A549 (cell line): ENCODE results near the gene SPOCK2. TPM values are rescaled to one million over a fixed set of nuclear protein-coding genes. Genes with fewer than 3 reads are reported as not detected.
A peak's percentile ranks its signal among the peaks of the same experiment; 100 is the strongest.

ENCODE experiments used
- ATAC-seq, 2 experiments: fragments of 200-7000 bp in 1 of 2; fragments of >200 bp in 1 of 2; cut with Nextera tagmentation in 1 of 2; cut with Tn5 transposase in 1 of 2; 3 replicates each; pipeline versions ENCODE4 v1.8.0 to v1.9.1; 2018 to 2020; ENCODE audit warnings: mild to moderate bottlenecking in 1 of 2, moderate library complexity in 1 of 2
- CTCF ChIA-PET: fragments of 300-600 bp; sonication (Branson Sonifier 250); formaldehyde crosslinking; extraction: SDS; loops from one replicate; lab custom pipeline; 2021; ENCODE audit warnings: antibody characterized with exemption, inconsistent platforms; lab: Yijun Ruan, JAX
- POLR2A ChIA-PET: fragments of 350-600 bp; formaldehyde crosslinking; extraction: SDS; loops from one replicate; lab custom pipeline; 2021; ENCODE audit warnings: antibody characterized with exemption, inconsistent platforms; lab: Yijun Ruan, JAX
- DNase-seq, 2 experiments: peaks; one replicate each; pipeline versions ENCODE4 v3.0.0 to v3.0.0-alpha.2; 2011 to 2016; ENCODE audit warnings: low read depth in 1 of 2, low spot score in 1 of 2
- FAIRE-seq: peaks from 2 replicates; lab custom pipeline; 2011; peaks lifted over from hg19 to GRCh38; lab: Jason Lieb, UNC
- H3K27ac ChIP-seq, 2 experiments: fragments of >200 bp; sonication (Bioruptor Twin); formaldehyde crosslinking; 3 replicates each; pipeline ENCODE4 v1.5.1; 2016 to 2017
- H3K4me1 ChIP-seq: fragments of >200 bp; sonication (Bioruptor Twin); formaldehyde crosslinking; 3 replicates; pipeline ENCODE4 v1.6.1; 2016
- H3K4me2 ChIP-seq: fragments of >200 bp; sonication (Bioruptor Twin); formaldehyde crosslinking; 3 replicates; pipeline ENCODE4 v1.6.1; 2016
- H3K4me3 ChIP-seq: fragments of >200 bp; sonication (Bioruptor Twin); formaldehyde crosslinking; 3 replicates; pipeline ENCODE4 v1.5.1; 2016
- H3K9me3 ChIP-seq: fragments of >200 bp; sonication (Bioruptor Twin); formaldehyde crosslinking; 3 replicates; pipeline ENCODE4 v1.6.1; 2016
- CBX2 ChIP-seq: fragments of 200-600 bp; sonication (generic); IDR thresholded peaks from 2 replicates; pipeline ENCODE4 v1.6.1; 2016; ENCODE audit warnings: low read depth, mild to moderate bottlenecking, borderline replicate concordance
- CBX8 ChIP-seq: fragments of 200-600 bp; sonication (generic); IDR thresholded peaks from 2 replicates; pipeline ENCODE4 v1.6.1; 2016
- CEBPB ChIP-seq, 2 experiments: fragments of >200 bp in 1 of 2; sonication (Bioruptor Twin) in 1 of 2; formaldehyde crosslinking in 1 of 2; IDR thresholded peaks; 2 replicates each; pipeline ENCODE4 v1.6.1; 2012 to 2016
- CHD4 ChIP-seq: fragments of 200-600 bp; sonication (generic); IDR thresholded peaks from 2 replicates; pipeline ENCODE4 v1.6.1; 2016; ENCODE audit warnings: antibody characterized with exemption, mild to moderate bottlenecking, borderline replicate concordance
- CTCF ChIP-seq: fragments of >200 bp; sonication (Bioruptor Twin); formaldehyde crosslinking; IDR thresholded peaks from 3 replicates; pipeline ENCODE4 v1.5.1; 2016
- EHMT2 ChIP-seq: fragments of 200-600 bp; sonication (generic); IDR thresholded peaks from 2 replicates; pipeline ENCODE4 v1.6.1; 2016; ENCODE audit warnings: antibody characterized with exemption, low read depth, mild to moderate bottlenecking, moderate library complexity
- FOSB ChIP-seq: fragments of 250-450 bp; sonication (Bioruptor Pico); IDR thresholded peaks from 2 replicates; pipeline ENCODE4 v1.5.0; 2020; ENCODE audit warnings: mild to moderate bottlenecking, moderate library complexity
- FOSL2 ChIP-seq, 2 experiments: fragments of 450-650 bp in 1 of 2; fragments of >200 bp in 1 of 2; sonication (Bioruptor Twin) in 1 of 2; formaldehyde crosslinking; IDR thresholded peaks; 2 replicates each; pipeline versions ENCODE4 v1.5.0 to v1.6.1; 2016 to 2020; ENCODE audit warnings: mild to moderate bottlenecking in 1 of 2, moderate library complexity in 1 of 2
- FOXS1 ChIP-seq: fragments of 250-450 bp; sonication (Bioruptor Pico); IDR thresholded peaks from 2 replicates; pipeline ENCODE4 v1.5.0; 2020; ENCODE audit warnings: mild to moderate bottlenecking, moderate library complexity
- HES2 ChIP-seq: fragments of >200 bp; sonication (Bioruptor Twin); formaldehyde crosslinking; IDR thresholded peaks from 2 replicates; pipeline ENCODE4 v1.6.1; 2016
- JUN ChIP-seq, 2 experiments: fragments of >200 bp; sonication (Bioruptor Twin); formaldehyde crosslinking; IDR thresholded peaks; 2 replicates in 1 of 2; 3 replicates in 1 of 2; pipeline ENCODE4 v1.6.1; 2016 to 2017
- JUNB ChIP-seq: fragments of >200 bp; sonication (Bioruptor Twin); formaldehyde crosslinking; IDR thresholded peaks from 2 replicates; pipeline ENCODE4 v1.6.1; 2016
- KDM5A ChIP-seq: fragments of 200-600 bp; sonication (generic); IDR thresholded peaks from 2 replicates; pipeline ENCODE4 v1.6.1; 2016; ENCODE audit warnings: antibody characterized with exemption, mild to moderate bottlenecking
- MAFK ChIP-seq: fragments of 450-650 bp; IDR thresholded peaks from 2 replicates; pipeline ENCODE4 v1.6.1; 2014; ENCODE audit not compliant: partially characterized antibody
- NPAS2 ChIP-seq: fragments of 250-450 bp; sonication (Bioruptor Pico); IDR thresholded peaks from 2 replicates; pipeline ENCODE4 v1.8.0; 2022; ENCODE audit warnings: mild to moderate bottlenecking, moderate library complexity, borderline replicate concordance
- POLR2A ChIP-seq: IDR thresholded peaks from 2 replicates; pipeline ENCODE4 v1.6.1; 2012; ENCODE audit warnings: mild to moderate bottlenecking, low read length
- RAD21 ChIP-seq, 2 experiments: fragments of >200 bp in 1 of 2; sonication (Bioruptor Twin) in 1 of 2; formaldehyde crosslinking in 1 of 2; IDR thresholded peaks in 1 of 2; conservative IDR thresholded peaks in 1 of 2; 2 replicates in 1 of 2; 3 replicates in 1 of 2; pipeline ENCODE4 v1.6.1; 2012 to 2018; ENCODE audit warnings: inconsistent platforms in 1 of 2
- RARB ChIP-seq: fragments of 250-450 bp; sonication (Bioruptor Pico); IDR thresholded peaks from 2 replicates; pipeline ENCODE4 v1.8.0; 2021; ENCODE audit warnings: mild to moderate bottlenecking, moderate library complexity
- RCOR1 ChIP-seq: fragments of 150-350 bp; IDR thresholded peaks from 2 replicates; pipeline ENCODE4 v1.6.1; 2014; ENCODE audit warnings: antibody characterized with exemption, low read length, low read depth
- RNF2 ChIP-seq: fragments of 200-600 bp; sonication (generic); IDR thresholded peaks from 2 replicates; pipeline ENCODE4 v1.6.1; 2016; ENCODE audit warnings: low read depth, mild to moderate bottlenecking, antibody characterized with exemption, moderate library complexity, borderline replicate concordance
- SMC3 ChIP-seq: fragments of >200 bp; sonication (Bioruptor Twin); formaldehyde crosslinking; IDR thresholded peaks from 3 replicates; pipeline ENCODE4 v1.6.1; 2018; ENCODE audit warnings: inconsistent platforms
- TFCP2L1 ChIP-seq: fragments of 250-450 bp; sonication (Bioruptor Pico); IDR thresholded peaks from 2 replicates; pipeline ENCODE4 v1.5.0; 2021; ENCODE audit warnings: mild to moderate bottlenecking
- ZC3H11A ChIP-seq: fragments of 450-650 bp; IDR thresholded peaks from 2 replicates; pipeline ENCODE4 v1.6.1; 2014; ENCODE audit warnings: antibody characterized with exemption, mild to moderate bottlenecking
- ZSCAN20 ChIP-seq: fragments of 250-450 bp; sonication (Bioruptor Pico); IDR thresholded peaks from 2 replicates; pipeline ENCODE4 v1.8.0; 2022; ENCODE audit warnings: mild to moderate bottlenecking, moderate library complexity
- WGBS: methylation state at CpG from one replicate; pipeline ENCODE4 v1.1.6; 2017; ENCODE audit errors: missing lambda C conversion rate; 5-methylcytosine and 5-hydroxymethylcytosine counted together
- polyA plus RNA-seq, 4 experiments: library from polyadenylated mRNA; depleted of rRNA in 3 of 4; stranded (reverse); fragments of >200 nt; fragmentation: RNase III in 1 of 4; extraction: RNeasy Plus Mini Kit Qiagen cat#74134 plus additional on column Dnase treatment in 1 of 4; gene quantifications; 2 replicates in 3 of 4; 3 replicates in 1 of 4; pipeline ENCODE4 v1.2.3, GENCODE V29; 2011 to 2017

Gene SPOCK2
- polyA plus RNA-seq, 2 of the 4 experiments (the other 2 are of a cell fraction), result 0.52 to 0.67 TPM

- no peak overlapping the region for H3K4me2 ChIP-seq
- TF ChIP-seq CTCF (no peak), KDM5A (no peak), CBX2 (no peak), NPAS2 (no peak), MAFK (no peak), CBX8 (no peak), EHMT2 (no peak)
- DNase-seq (no peak), ATAC-seq (no peak), FAIRE-seq (no peak)
- H3K9me3 ChIP-seq, result no peaks in the 10 kb centered on the region
- CTCF ChIA-PET, result interaction anchor here (0.5 to 7.9 kb wide), 16 partner anchors 9 to 165 kb away, joined by 3 to 66 read pairs (median 6); no protein-coding TSS in a partner anchor
- H3K4me3 ChIP-seq, result no peak overlapping the region
- POLR2A ChIA-PET, result no interaction called here
- peaks cover 10% of the 10 kb centered on the region; the same call in 2 of the 3 replicates for H3K4me1 ChIP-seq
- H3K27ac ChIP-seq, result peak overlapping the region in 1 of 2 experiments; percentile 57; a peak in 2 of 6 replicates
- 82% methylated on average over 9 of the region's 9 CpGs for WGBS
These were observed 26.4 kb downstream of the SPOCK2 start for GRCh38 chr10:72061930-72062329.

- no peak for DNase-seq
- TF ChIP-seq FOSB (CRISPR knock-in tag) (no peak), SMC3 (peak; percentile 30; the same call in 2 of the 3 replicates), CTCF (peak; percentile 30; the same call in 1 of the 3 replicates), RAD21 (conservative IDR thresholded peaks at IDR 0.05 in 1 of 2, IDR thresholded peaks at IDR 0.05 in 1 of 2) (peak; percentile 32 to 58; a peak in 4 of 5 replicates)
- 74% methylated on average over 5 of the region's 5 CpGs for WGBS
- Histone ChIP-seq H3K4me3 (no peak overlapping the region), H3K9me3 (no peaks in the 10 kb centered on the region), H3K27ac (peak overlapping the region in 1 of 2 experiments; percentile 57; a peak in 3 of 6 replicates), H3K4me1 (peaks cover 10% of the 10 kb centered on the region; the same call in 2 of the 3 replicates), H3K4me2 (no peak overlapping the region)
- no peak for FAIRE-seq
- CTCF ChIA-PET, result interaction anchor here (0.6 to 7.9 kb wide), 14 partner anchors 9 to 165 kb away, joined by 3 to 66 read pairs (median 6); no protein-coding TSS in a partner anchor
- ATAC-seq, result peak; percentile 62 to 76; a peak in 4 of 6 replicates
- POLR2A ChIA-PET, result no interaction called here
These were observed 26.9 kb downstream of the SPOCK2 start for GRCh38 chr10:72061491-72061890.

GRCh38 chr10:72059843-72060822, 28.2 kb downstream of the SPOCK2 start:
- ChIA-PET CTCF (interaction anchor here (0.6 to 7.9 kb wide), 10 partner anchors 9 to 278 kb away, joined by 3 to 66 read pairs (median 4); no protein-coding TSS in a partner anchor), POLR2A (no interaction called here)
- no peak overlapping the region for H3K4me3 ChIP-seq
- no peak overlapping the region for H3K4me2 ChIP-seq
- TF ChIP-seq MAFK (no peak), RNF2 (no peak), CBX8 (no peak), TFCP2L1 (CRISPR knock-in tag) (no peak), HES2 (no peak), ZSCAN20 (CRISPR knock-in tag) (no peak), JUNB (no peak), RAD21 (conservative IDR thresholded peaks at IDR 0.05 in 1 of 2, IDR thresholded peaks at IDR 0.05 in 1 of 2) (no peak), FOXS1 (CRISPR knock-in tag) (no peak), CEBPB (IDR thresholded peaks at IDR 0.05) (no peak), ZC3H11A (no peak), FOSL2 (IDR thresholded peaks at IDR 0.05) (no peak), FOSL2 (CRISPR knock-in tag; IDR thresholded peaks at IDR 0.05) (no peak), RARB (no peak), RCOR1 (no peak), POLR2A (no peak), CHD4 (no peak), JUN (IDR thresholded peaks at IDR 0.05) (no peak)
- FAIRE-seq (no peak), DNase-seq (no peak), ATAC-seq (peak in 1 of 2 experiments; percentile 9; a peak in 1 of 6 replicates)
- 84% methylated on average over 19 of the region's 19 CpGs for WGBS
- H3K9me3 ChIP-seq, result no peaks in the 10 kb centered on the region
- H3K4me1 ChIP-seq, result peaks cover 10% of the 10 kb centered on the region; the same call in 2 of the 3 replicates
- H3K27ac ChIP-seq, result peak overlapping the region in 1 of 2 experiments; percentile 57; a peak in 1 of 6 replicates
